Measurements from ENCODE around the gene TOP2A. TPM values are rescaled to one million over a fixed set of nuclear protein-coding genes. Genes with fewer than 3 reads are reported as not detected.

The TOP2A gene
- total and polyA plus RNA-seq, 9 of the 15 experiments (the other 6 are each of a cell fraction or from before 2014, with no cell fraction given), result 133 to 347 (median 259) TPM

DNA sequence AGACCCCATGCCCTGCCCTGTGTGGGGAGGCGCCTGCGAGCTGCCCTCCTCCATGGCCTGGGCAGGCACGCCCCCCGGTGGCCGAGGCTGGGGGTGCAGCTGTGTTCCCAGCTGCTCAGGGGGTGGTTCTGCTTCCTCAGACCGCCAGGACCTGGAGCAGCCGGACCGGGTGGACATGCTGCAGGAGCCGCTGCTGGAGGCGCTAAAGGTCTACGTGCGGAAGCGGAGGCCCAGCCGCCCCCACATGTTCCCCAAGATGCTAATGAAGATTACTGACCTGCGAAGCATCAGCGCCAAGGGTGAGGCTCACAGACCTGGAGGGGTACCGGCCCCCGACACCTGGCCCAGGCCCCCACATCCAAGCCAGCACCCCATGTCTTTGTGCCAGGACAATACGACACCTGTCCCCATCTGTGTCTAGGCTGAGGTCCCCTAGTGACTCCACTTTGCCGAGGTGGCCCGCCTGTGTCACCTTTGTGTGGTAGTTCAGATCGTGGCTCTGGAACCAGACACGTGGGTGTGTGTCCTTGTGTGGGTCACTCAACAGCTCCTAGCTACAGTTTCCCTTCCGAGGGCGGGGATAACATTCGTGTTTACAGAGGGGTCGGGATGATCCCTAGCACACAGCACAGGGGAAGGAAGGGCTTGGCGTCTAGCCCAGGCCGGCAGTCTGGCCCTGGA lies 62.4 kb downstream of the TOP2A start (continued):
- TF ChIP-seq MEIS2 (IDR thresholded peaks at IDR 0.05; ENCODE audit: partially characterized antibody) (no peak), RBFOX2 (IDR thresholded peaks at IDR 0.05; ENCODE audit: low read depth, low read length) (peak; percentile 47; the same call in 1 of the 2 replicates), NFXL1 (CRISPR knock-in tag; IDR thresholded peaks at IDR 0.05) (no peak), ETS2 (tag; IDR thresholded peaks at IDR 0.05; ENCODE audit: borderline replicate concordance, poor library complexity, severe bottlenecking) (no peak), ERF (CRISPR knock-in tag; IDR thresholded peaks at IDR 0.05) (no peak), CTBP1 (IDR thresholded peaks at IDR 0.05; ENCODE audit: borderline replicate concordance) (peak; percentile 56; the same call in 1 of the 2 replicates), CREM (IDR thresholded peaks at IDR 0.05; ENCODE audit: low read depth) (peak; percentile 38; the same call in 1 of the 2 replicates), KDM4B (IDR thresholded peaks at IDR 0.05; ENCODE audit: borderline replicate concordance in 2 of 2, low read depth in 1 of 2) (no peak), FOXK1 (CRISPR knock-in tag; IDR thresholded peaks at IDR 0.05; ENCODE audit: borderline replicate concordance) (no peak), GABPA (tag; conservative IDR thresholded peaks at IDR 0.05; ENCODE audit: low read depth) (no peak), SMC3 (conservative IDR thresholded peaks at IDR 0.05; ENCODE audit: insufficient read depth, low read depth, low read length) (peak; percentile 98), MYNN (IDR thresholded peaks at IDR 0.05) (peak; percentile 28; the same call in 1 of the 2 replicates), MYNN (CRISPR knock-in tag; IDR thresholded peaks at IDR 0.05) (no peak), STAG1 (CRISPR knock-in tag; IDR thresholded peaks at IDR 0.05; ENCODE audit: borderline replicate concordance) (peak; percentile 70; the same call in 1 of the 2 replicates)
- TF ChIP-seq, protein P1, sequence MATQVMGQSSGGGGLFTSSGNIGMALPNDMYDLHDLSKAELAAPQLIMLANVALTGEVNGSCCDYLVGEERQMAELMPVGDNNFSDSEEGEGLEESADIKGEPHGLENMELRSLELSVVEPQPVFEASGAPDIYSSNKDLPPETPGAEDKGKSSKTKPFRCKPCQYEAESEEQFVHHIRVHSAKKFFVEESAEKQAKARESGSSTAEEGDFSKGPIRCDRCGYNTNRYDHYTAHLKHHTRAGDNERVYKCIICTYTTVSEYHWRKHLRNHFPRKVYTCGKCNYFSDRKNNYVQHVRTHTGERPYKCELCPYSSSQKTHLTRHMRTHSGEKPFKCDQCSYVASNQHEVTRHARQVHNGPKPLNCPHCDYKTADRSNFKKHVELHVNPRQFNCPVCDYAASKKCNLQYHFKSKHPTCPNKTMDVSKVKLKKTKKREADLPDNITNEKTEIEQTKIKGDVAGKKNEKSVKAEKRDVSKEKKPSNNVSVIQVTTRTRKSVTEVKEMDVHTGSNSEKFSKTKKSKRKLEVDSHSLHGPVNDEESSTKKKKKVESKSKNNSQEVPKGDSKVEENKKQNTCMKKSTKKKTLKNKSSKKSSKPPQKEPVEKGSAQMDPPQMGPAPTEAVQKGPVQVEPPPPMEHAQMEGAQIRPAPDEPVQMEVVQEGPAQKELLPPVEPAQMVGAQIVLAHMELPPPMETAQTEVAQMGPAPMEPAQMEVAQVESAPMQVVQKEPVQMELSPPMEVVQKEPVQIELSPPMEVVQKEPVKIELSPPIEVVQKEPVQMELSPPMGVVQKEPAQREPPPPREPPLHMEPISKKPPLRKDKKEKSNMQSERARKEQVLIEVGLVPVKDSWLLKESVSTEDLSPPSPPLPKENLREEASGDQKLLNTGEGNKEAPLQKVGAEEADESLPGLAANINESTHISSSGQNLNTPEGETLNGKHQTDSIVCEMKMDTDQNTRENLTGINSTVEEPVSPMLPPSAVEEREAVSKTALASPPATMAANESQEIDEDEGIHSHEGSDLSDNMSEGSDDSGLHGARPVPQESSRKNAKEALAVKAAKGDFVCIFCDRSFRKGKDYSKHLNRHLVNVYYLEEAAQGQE (IDR thresholded peaks at IDR 0.05; ENCODE audit: borderline replicate concordance), result peak; percentile 94
- TF ChIP-seq, protein P1 (CRISPR knock-in tag; IDR thresholded peaks at IDR 0.05; ENCODE audit: low read depth), result no peak
- TF ChIP-seq, protein P2, sequence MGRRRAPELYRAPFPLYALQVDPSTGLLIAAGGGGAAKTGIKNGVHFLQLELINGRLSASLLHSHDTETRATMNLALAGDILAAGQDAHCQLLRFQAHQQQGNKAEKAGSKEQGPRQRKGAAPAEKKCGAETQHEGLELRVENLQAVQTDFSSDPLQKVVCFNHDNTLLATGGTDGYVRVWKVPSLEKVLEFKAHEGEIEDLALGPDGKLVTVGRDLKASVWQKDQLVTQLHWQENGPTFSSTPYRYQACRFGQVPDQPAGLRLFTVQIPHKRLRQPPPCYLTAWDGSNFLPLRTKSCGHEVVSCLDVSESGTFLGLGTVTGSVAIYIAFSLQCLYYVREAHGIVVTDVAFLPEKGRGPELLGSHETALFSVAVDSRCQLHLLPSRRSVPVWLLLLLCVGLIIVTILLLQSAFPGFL (CRISPR knock-in tag; IDR thresholded peaks at IDR 0.05), result 0 out of 2 replicates have a peak, but pooled peaks have one; percentile 49
